ENCODE data around the gene RAPGEF1.

- TF ChIP-seq CTCF (IDR thresholded peaks at IDR 0.05) (no peak), POLR2AphosphoS5 (IDR thresholded peaks at IDR 0.05) (no peak), POLR2A (IDR thresholded peaks at IDR 0.05) (no peak), EP300 (IDR thresholded peaks at IDR 0.05) (no peak)
These were observed 38.0 kb downstream of the RAPGEF1 start for GRCh38 chr9:131701789-131702337.
